Upper lobe of left lung (tissue), 4 donors: ENCODE results near the gene PLPPR2.

ENCODE experiments used
- EP300 ChIP-seq, 4 donors: sonication (generic); formaldehyde crosslinking; IDR thresholded peaks; one replicate each; pipeline ENCODE4 v1.5.1; 2017; ENCODE audit warnings: antibody characterized with exemption in 4 of 4, control low read depth in 2 of 4
- POLR2A ChIP-seq, 4 donors: fragments of 450-650 bp; IDR thresholded peaks; one replicate each; pipeline ENCODE4 v1.5.1; 2016 to 2017; ENCODE audit warnings: antibody characterized with exemption in 4 of 4, mild to moderate bottlenecking in 2 of 4
- POLR2AphosphoS5 ChIP-seq, 2 donors: sonication (generic); formaldehyde crosslinking; IDR thresholded peaks; one replicate each; pipeline ENCODE4 v1.5.1; 2017; ENCODE audit warnings: antibody characterized with exemption in 2 of 2
- TF ChIP-seq, protein P1 (sequence below), 6 experiments: fragments of 450-650 bp in 4 of 6; fragments of 200-600 bp in 2 of 6; sonication (generic) in 2 of 6; IDR thresholded peaks; one replicate each; pipeline ENCODE4 v1.5.1; 2016 to 2019; ENCODE audit warnings: antibody characterized with exemption in 6 of 6

DNA sequence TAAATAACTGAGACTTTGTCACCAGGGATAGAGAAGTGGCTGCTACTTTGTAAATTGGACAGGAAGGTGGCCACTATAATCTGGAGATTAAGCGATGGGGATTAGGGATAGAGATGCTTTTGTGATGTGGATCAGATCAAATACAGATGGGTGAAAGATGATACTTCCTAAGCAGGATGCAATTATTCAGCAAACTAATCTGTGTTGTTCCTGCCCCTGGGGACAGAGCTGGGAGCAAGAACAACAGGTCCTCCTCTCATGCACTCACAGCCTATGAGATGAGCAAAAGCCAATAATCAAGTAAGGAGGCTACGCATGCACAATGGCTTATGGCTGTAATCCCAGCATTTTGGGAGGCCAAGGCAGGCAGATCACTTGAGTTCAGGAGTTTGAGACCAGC lies 59.3 kb downstream of the PLPPR2 start:
- TF ChIP-seq, protein P1, sequence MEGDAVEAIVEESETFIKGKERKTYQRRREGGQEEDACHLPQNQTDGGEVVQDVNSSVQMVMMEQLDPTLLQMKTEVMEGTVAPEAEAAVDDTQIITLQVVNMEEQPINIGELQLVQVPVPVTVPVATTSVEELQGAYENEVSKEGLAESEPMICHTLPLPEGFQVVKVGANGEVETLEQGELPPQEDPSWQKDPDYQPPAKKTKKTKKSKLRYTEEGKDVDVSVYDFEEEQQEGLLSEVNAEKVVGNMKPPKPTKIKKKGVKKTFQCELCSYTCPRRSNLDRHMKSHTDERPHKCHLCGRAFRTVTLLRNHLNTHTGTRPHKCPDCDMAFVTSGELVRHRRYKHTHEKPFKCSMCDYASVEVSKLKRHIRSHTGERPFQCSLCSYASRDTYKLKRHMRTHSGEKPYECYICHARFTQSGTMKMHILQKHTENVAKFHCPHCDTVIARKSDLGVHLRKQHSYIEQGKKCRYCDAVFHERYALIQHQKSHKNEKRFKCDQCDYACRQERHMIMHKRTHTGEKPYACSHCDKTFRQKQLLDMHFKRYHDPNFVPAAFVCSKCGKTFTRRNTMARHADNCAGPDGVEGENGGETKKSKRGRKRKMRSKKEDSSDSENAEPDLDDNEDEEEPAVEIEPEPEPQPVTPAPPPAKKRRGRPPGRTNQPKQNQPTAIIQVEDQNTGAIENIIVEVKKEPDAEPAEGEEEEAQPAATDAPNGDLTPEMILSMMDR (IDR thresholded peaks at IDR 0.05): no peak
- TF ChIP-seq POLR2AphosphoS5 (IDR thresholded peaks at IDR 0.05): no peak
- TF ChIP-seq POLR2A (IDR thresholded peaks at IDR 0.05): no peak
- no peak for TF ChIP-seq EP300 (IDR thresholded peaks at IDR 0.05)
